GM18520 (cell line): ENCODE results near the gene ANAPC2.
"Not testable (repeated sequence)": the region's sequence is repeated elsewhere in the genome, so short reads cannot be mapped to it uniquely, and the experiment has no call there.

Experiments used
- ATAC-seq: cut with Tn5 transposase; IDR thresholded peaks from one replicate; pipeline ENCODE4 v1.9.1; 2021; ENCODE audit not compliant: unreplicated experiment

Gene ANAPC2

GRCh38 chr9:137148242-137148641 is 40.1 kb downstream of the ANAPC2 start:
- no peak for ATAC-seq

GRCh38 chr9:137147793-137148160 is 40.6 kb downstream of the ANAPC2 start:
- ATAC-seq, result no peak

- no peak for ATAC-seq
These were observed 41.1 kb downstream of the ANAPC2 start for GRCh38 chr9:137147091-137147792.

GRCh38 chr9:137146527-137146918 is 41.8 kb downstream of the ANAPC2 start:
- ATAC-seq, result no peak

- ATAC-seq, result no peak
These were observed 42.4 kb downstream of the ANAPC2 start for GRCh38 chr9:137145731-137146526.

GRCh38 chr9:137143459-137143858 is 44.9 kb downstream of the ANAPC2 start:
- ATAC-seq, result no peak

- ATAC-seq, result no peak
These were observed 46.1 kb downstream of the ANAPC2 start for GRCh38 chr9:137141976-137142936.

- ATAC-seq, result no peak
These were observed 47.1 kb downstream of the ANAPC2 start for GRCh38 chr9:137141050-137141810.

GRCh38 chr9:137140151-137141012 is 48.0 kb downstream of the ANAPC2 start:
- ATAC-seq, result no peak

GRCh38 chr9:137139468-137140150 is 48.8 kb downstream of the ANAPC2 start:
- ATAC-seq, result no peak

GRCh38 chr9:137138722-137139467 is 49.5 kb downstream of the ANAPC2 start, which contains the start of gene GRIN1:
TSS of gene GRIN1 (plus strand) at chr9:137139154. CDS start at chr9:137139487, 333 bp downstream.
- no peak for ATAC-seq

- ATAC-seq, result no peak
These were observed 50.2 kb downstream of the ANAPC2 start for GRCh38 chr9:137138058-137138721.

- no peak for ATAC-seq
These were observed 51.3 kb downstream of the ANAPC2 start for GRCh38 chr9:137136881-137137607.

- ATAC-seq, result no peak
These were observed 52.0 kb downstream of the ANAPC2 start for GRCh38 chr9:137136261-137136880.

- not testable (repeated sequence) for ATAC-seq
These were observed 53.2 kb downstream of the ANAPC2 start for GRCh38 chr9:137135154-137135553.

- ATAC-seq, result no peak
These were observed 54.2 kb downstream of the ANAPC2 start for GRCh38 chr9:137134191-137134590.
